ENCODE data around the gene CRABP1. TPM values are rescaled to one million over a fixed set of nuclear protein-coding genes. Genes with fewer than 3 reads are reported as not detected.

Gene CRABP1
- total RNA-seq, 1 donor from 2014 or later, result not detected

DNA sequence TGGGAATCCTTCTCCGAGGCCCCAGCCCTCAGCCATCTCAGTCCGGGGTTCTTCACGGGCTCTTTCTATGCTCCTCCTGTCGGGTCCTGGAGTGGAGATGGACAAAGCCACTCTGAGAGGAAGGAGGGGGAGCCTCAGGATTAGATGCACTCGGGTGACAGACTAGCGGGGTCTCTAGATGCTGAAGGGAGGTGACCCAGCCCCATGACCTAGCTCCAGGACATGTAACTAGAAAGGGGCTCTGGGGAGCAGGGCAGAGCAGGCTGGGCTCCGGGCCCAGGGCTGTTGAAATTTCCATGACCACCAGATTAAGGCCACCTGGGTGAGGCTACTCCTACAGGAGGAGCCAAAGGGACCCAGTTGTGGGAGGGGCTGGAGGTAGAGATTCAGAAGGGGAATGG is 26.0 kb upstream of the CRABP1 start:
- no peak for TF ChIP-seq CTCF (IDR thresholded peaks at IDR 0.05; ENCODE audit: insufficient read depth, low read length, severe bottlenecking)
- Histone ChIP-seq H3K36me3 (ENCODE audit: control insufficient read depth, insufficient read depth, low read length) (no peaks in the 10 kb centered on the region), H3K27me3 (ENCODE audit: control insufficient read depth, insufficient read depth, low read length) (no peaks in the 10 kb centered on the region), H3K4me3 (ENCODE audit: low read depth, low read length) (no peak overlapping the region)
- FAIRE-seq (no peak), DNase-seq (ENCODE audit: low read depth) (no peak)

DNA sequence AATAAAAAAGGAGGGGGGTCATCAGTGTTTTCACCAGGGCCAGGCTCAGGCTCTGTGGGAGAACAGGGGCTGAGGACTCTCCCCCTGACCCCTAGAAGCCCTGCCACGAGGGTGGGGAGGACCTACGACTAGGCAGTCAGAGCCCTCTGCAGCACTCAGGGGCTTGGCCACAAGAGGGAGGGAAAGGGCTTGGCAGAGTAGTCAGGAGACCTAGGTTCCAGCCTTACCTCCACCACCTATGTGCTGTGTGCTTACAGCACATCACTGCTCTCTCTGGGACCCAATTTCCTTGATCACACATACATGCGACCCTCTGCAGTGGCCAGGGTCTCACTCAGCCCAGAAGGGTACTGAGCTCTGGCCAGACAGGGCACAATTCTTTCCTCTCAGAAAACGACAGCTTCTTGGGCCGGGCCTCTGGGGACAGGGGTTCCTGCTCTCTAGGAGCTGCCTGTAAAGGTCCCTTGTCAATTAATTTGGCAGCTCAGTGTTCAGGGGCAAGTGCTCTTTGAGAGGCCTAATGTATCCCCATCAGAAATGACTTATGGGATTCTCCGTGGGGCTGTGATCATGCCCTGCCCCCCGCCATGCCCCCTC is 24.4 kb upstream of the CRABP1 start:
- FAIRE-seq (no peak), DNase-seq (ENCODE audit: low read depth) (no peak)
- TF ChIP-seq CTCF (IDR thresholded peaks at IDR 0.05; ENCODE audit: insufficient read depth, low read length, severe bottlenecking), result peak; percentile 33
- Histone ChIP-seq H3K27me3 (ENCODE audit: control insufficient read depth, insufficient read depth, low read length) (no peaks in the 10 kb centered on the region), H3K4me3 (ENCODE audit: low read depth, low read length) (no peak overlapping the region), H3K36me3 (ENCODE audit: control insufficient read depth, insufficient read depth, low read length) (no peaks in the 10 kb centered on the region)

DNA sequence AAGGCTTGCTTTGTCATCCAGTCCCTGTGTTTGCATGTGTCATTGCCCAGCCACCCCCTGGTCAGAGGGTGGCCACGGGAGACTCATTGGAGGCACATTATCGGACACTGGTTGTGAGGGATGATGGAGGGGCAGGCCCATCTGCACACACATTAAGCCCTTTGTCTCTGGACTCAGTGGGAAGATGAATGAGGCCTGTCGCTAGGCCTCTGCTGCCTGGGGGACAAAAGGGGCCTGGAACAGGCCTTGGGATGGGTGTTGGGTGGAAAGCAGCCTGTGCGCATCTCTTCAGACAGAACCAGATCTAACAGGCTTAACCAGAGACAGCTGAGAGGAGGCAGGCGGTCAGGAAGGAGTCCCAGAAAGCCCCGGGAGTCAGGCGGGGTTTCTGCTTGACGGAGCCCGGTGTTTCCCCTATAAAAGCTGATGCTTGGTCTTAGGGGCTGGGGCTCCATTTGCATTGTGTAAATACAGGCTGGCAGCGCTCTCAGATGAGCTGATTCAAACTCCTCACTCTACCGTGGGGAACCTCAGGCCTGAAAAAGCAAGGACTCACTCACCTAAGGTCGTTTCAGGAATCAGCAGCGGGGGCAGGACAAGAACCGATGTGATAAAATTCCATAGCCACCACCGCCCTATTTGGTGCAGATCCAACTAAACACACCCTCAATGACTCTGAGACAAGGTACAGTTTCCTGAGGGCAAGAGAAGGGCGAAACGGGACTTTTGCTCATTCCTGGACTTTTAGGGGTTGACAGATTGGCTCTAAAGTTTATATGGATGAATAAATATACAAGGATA is 23.7 kb upstream of the CRABP1 start:
- peak; percentile 49 for DNase-seq (ENCODE audit: low read depth)
- Histone ChIP-seq H3K27me3 (ENCODE audit: control insufficient read depth, insufficient read depth, low read length) (no peaks in the 10 kb centered on the region), H3K4me3 (ENCODE audit: low read depth, low read length) (no peak overlapping the region), H3K36me3 (ENCODE audit: control insufficient read depth, insufficient read depth, low read length) (no peaks in the 10 kb centered on the region)
- no peak for FAIRE-seq
- TF ChIP-seq CTCF (IDR thresholded peaks at IDR 0.05; ENCODE audit: insufficient read depth, low read length, severe bottlenecking), result no peak

DNA sequence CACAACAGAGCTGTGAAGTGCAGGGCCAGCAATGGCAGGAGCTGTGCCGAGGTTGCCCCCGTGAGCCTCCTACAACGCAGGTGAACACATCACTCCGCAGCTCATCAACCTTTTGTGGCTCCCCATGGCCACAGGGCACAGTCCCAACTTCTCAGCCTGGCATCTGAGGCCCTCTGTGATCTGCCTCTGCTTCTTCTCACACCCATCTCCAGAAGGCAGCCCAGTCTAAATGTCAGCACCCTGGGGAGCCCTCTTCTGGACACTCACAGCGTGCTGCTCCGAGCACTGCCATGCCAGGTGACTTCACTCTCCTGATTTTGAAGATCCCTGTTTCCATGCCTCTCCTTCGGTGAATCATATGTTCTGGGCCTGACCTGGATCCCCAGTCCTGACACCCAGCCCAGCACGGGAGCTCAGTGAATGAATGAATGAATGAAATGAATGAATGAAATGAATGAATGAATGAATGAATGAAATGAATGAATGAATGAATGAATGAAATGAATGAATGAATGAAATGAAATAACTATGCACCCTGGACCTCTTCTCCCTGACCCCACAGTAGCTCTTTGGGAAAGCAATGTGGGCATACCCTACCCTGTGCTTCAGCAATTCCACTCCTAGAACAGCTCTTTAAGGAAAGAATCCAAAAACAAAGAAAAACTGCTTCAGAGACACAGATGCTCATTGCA is 22.9 kb upstream of the CRABP1 start:
- FAIRE-seq (no peak), DNase-seq (ENCODE audit: low read depth) (peak; percentile 29)
- Histone ChIP-seq H3K4me3 (ENCODE audit: low read depth, low read length) (no peak overlapping the region), H3K36me3 (ENCODE audit: control insufficient read depth, insufficient read depth, low read length) (no peaks in the 10 kb centered on the region), H3K27me3 (ENCODE audit: control insufficient read depth, insufficient read depth, low read length) (no peaks in the 10 kb centered on the region)
- TF ChIP-seq CTCF (IDR thresholded peaks at IDR 0.05; ENCODE audit: insufficient read depth, low read length, severe bottlenecking), result peak; percentile 38

GRCh38 chr15:78319588-78319987 is 20.6 kb upstream of the CRABP1 start:
- no peak for DNase-seq (ENCODE audit: low read depth)
- Histone ChIP-seq H3K36me3 (ENCODE audit: control insufficient read depth, insufficient read depth, low read length) (no peaks in the 10 kb centered on the region), H3K4me3 (ENCODE audit: low read depth, low read length) (no peak overlapping the region), H3K27me3 (ENCODE audit: control insufficient read depth, insufficient read depth, low read length) (no peaks in the 10 kb centered on the region)
- no peak for FAIRE-seq
- no peak for TF ChIP-seq CTCF (IDR thresholded peaks at IDR 0.05; ENCODE audit: insufficient read depth, low read length, severe bottlenecking)
